Neural progenitor cell (in vitro differentiated cells): ENCODE data around the gene GBA3.

Experiments used
- EZH2 ChIP-seq: fragments of 200-600 bp; sonication (generic); IDR thresholded peaks from 2 replicates; pipeline ENCODE4 v1.6.1; 2017; ENCODE audit warnings: antibody characterized with exemption, mild to moderate bottlenecking, moderate library complexity
- TF ChIP-seq, protein P1 (sequence below): fragments of 200-600 bp; sonication (generic); IDR thresholded peaks from 2 replicates; pipeline ENCODE4 v1.5.1; 2017; ENCODE audit warnings: antibody characterized with exemption, mild to moderate bottlenecking

DNA sequence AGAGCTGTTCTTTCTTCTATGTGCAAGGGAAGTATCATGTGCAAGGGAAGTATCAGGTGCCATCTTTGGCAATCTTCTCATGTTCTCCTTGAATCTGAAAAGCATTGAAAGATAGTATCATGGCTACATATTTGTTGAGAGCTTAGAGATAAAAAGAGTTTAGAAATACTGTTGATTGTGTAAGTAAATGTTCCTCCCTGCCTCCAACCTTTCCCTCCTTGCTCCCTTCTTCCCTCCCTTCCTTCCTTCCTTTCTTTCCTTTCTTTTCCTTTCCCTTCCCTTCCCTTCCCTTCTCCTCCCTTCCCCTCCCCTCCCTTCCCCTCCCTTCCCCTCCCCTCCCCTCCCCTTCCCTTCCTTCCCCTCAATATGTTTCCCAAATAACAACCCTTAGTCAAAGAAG lies 108.7 kb downstream of the GBA3 start:
- TF ChIP-seq, protein P1, sequence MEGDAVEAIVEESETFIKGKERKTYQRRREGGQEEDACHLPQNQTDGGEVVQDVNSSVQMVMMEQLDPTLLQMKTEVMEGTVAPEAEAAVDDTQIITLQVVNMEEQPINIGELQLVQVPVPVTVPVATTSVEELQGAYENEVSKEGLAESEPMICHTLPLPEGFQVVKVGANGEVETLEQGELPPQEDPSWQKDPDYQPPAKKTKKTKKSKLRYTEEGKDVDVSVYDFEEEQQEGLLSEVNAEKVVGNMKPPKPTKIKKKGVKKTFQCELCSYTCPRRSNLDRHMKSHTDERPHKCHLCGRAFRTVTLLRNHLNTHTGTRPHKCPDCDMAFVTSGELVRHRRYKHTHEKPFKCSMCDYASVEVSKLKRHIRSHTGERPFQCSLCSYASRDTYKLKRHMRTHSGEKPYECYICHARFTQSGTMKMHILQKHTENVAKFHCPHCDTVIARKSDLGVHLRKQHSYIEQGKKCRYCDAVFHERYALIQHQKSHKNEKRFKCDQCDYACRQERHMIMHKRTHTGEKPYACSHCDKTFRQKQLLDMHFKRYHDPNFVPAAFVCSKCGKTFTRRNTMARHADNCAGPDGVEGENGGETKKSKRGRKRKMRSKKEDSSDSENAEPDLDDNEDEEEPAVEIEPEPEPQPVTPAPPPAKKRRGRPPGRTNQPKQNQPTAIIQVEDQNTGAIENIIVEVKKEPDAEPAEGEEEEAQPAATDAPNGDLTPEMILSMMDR: no peak
- TF ChIP-seq EZH2: no peak
